ENCODE measurements around the gene MAGEB3.

GRCh38 chrX:30230395-30230794, at the start of gene MAGEB3:
- TF ChIP-seq CTCF (optimal IDR thresholded peaks at IDR 0.05 in 1 of 3, IDR thresholded peaks at IDR 0.05 in 1 of 3, conservative IDR thresholded peaks at IDR 0.05 in 1 of 3; ENCODE audit: extremely low read depth in 1 of 3, insufficient read depth in 2 of 3, low read length in 3 of 3) (no peak), EZH2 (IDR thresholded peaks at IDR 0.05; ENCODE audit: low read length) (no peak)

Measured in keratinocyte (primary cell).